ENCODE data around the gene HSF2BP. TPM values are rescaled to one million over a fixed set of nuclear protein-coding genes. Genes with fewer than 3 reads are reported as not detected.

Gene HSF2BP
- total and polyA plus RNA-seq, 2 of the 8 experiments (the other 6 are each of a cell fraction or from before 2014, with no cell fraction given), result 0.51 to 0.93 TPM

GRCh38 chr21:43684424-43684823 is 25.1 kb upstream of the HSF2BP start:
- no peak overlapping the region for H2AFZ ChIP-seq (ENCODE audit: low read length)
- no peaks in the 10 kb centered on the region for H3K79me1 ChIP-seq (ENCODE audit: low read depth, low read length)
- no peak overlapping the region for H4K91ac ChIP-seq (replicated peaks; ENCODE audit: insufficient read length, low read length)
- H2AK5ac ChIP-seq (ENCODE audit: low read depth, low read length), result no peak overlapping the region
- H2BK12ac ChIP-seq (ENCODE audit: low read depth, low read length), result no peak overlapping the region
- no peak overlapping the region for H3K9ac ChIP-seq (replicated peaks in 1 of 4; ENCODE audit: extremely low read depth in 1 of 4, low read depth in 3 of 4, low read length in 3 of 4)
- no peaks in the 10 kb centered on the region for H3K9me3 ChIP-seq (ENCODE audit: insufficient read depth in 2 of 2, low read depth in 1 of 2, low read length in 1 of 2)
- 100% methylated on average over 3 of the region's 3 CpGs; no CpG with 5 or more reads in 1 of the 2 experiments for WGBS, 2 experiments (ENCODE audit: extremely low coverage in 1 of 2, insufficient coverage in 1 of 2, insufficient read length in 1 of 2, insufficient replicate concordance in 2 of 2, low coverage in 1 of 2, low lambda C conversion rate in 2 of 2, missing lambda C conversion rate in 1 of 2)
- no peaks in the 10 kb centered on the region for H3K23me2 ChIP-seq (ENCODE audit: low read depth, low read length)
- no peak overlapping the region for H2BK120ac ChIP-seq (replicated peaks; ENCODE audit: low read depth, low read length)
- H3K4me3 ChIP-seq (ENCODE audit: extremely low read depth in 1 of 4, insufficient read depth in 2 of 4, low read depth in 3 of 4, low read length in 4 of 4), result no peak overlapping the region
- CTCF ChIA-PET (ENCODE audit: partially characterized antibody), result no interaction called here
- peaks cover 0 to 9% of the 10 kb centered on the region in 2 experiments; a peak in 1 of 4 replicates for H3K79me2 ChIP-seq (ENCODE audit: control insufficient read depth in 1 of 2, insufficient read depth in 2 of 2, low read length in 2 of 2)
- no peak overlapping the region for H3K4me2 ChIP-seq (ENCODE audit: insufficient read depth in 1 of 2, low read depth in 2 of 2, low read length in 2 of 2)
- no peak overlapping the region for H3K4ac ChIP-seq (replicated peaks; ENCODE audit: insufficient read length, low read depth, low read length)
- H4K5ac ChIP-seq (ENCODE audit: insufficient read length, low read depth, low read length), result no peak overlapping the region
- peaks cover 0 to 4% of the 10 kb centered on the region in 2 experiments for H4K20me1 ChIP-seq (replicated peaks in 1 of 2; ENCODE audit: control insufficient read depth in 1 of 2, insufficient read depth in 2 of 2, low read length in 2 of 2)
- no peak overlapping the region for H2BK15ac ChIP-seq (ENCODE audit: low read length)
- H3K56ac ChIP-seq (replicated peaks; ENCODE audit: insufficient read length, low read depth, low read length), result no peak overlapping the region
- DNase-seq (ENCODE audit: low read depth in 1 of 2, low spot score in 2 of 2) (no peak), FAIRE-seq (no peak)
- H2BK20ac ChIP-seq (ENCODE audit: low read length), result no peak overlapping the region
- POLR2A ChIA-PET (ENCODE audit: partially characterized antibody), result interaction anchor here (1.1 to 1.8 kb wide), 3 partner anchors 9 to 17 kb away, joined by 3 to 5 read pairs (median 4); no protein-coding TSS in a partner anchor
- H3K18ac ChIP-seq (ENCODE audit: extremely low read depth, low read length), result no peak overlapping the region
- H3K27me3 ChIP-seq (replicated peaks in 1 of 4; ENCODE audit: control insufficient read depth in 3 of 4, extremely low read depth in 1 of 4, insufficient read depth in 3 of 4, low read length in 3 of 4), result no peaks in the 10 kb centered on the region
- no peaks in the 10 kb centered on the region for H3K4me1 ChIP-seq (replicated peaks in 1 of 4; ENCODE audit: control insufficient read depth in 3 of 4, insufficient read depth in 4 of 4, low read length in 3 of 4)
- no peak overlapping the region for H3K27ac ChIP-seq (ENCODE audit: low read depth, low read length)
- H3K14ac ChIP-seq (ENCODE audit: insufficient read length), result no peak overlapping the region
- no peak overlapping the region for H4K8ac ChIP-seq (ENCODE audit: extremely low read depth, insufficient read depth, low read length)
- no peak overlapping the region for H2BK5ac ChIP-seq (ENCODE audit: low read depth, low read length)
- peaks cover 43 to 80% (median 62%) of the 10 kb centered on the region in 4 experiments for H3K36me3 ChIP-seq (ENCODE audit: control insufficient read depth in 2 of 4, insufficient read depth in 4 of 4, low read length in 3 of 4)
- H3K23ac ChIP-seq (ENCODE audit: insufficient read length), result no peak overlapping the region
- TF ChIP-seq BCL11A (IDR thresholded peaks at IDR 0.05; ENCODE audit: low read depth in 2 of 2, low read length in 2 of 2) (no peak), KDM4A (IDR thresholded peaks at IDR 0.05; ENCODE audit: low read depth, low read length, severe bottlenecking) (no peak), CTBP2 (IDR thresholded peaks at IDR 0.05; ENCODE audit: borderline replicate concordance, insufficient read depth, insufficient read length, low read length) (no peak), EGR1 (IDR thresholded peaks at IDR 0.05; ENCODE audit: borderline replicate concordance, low read depth, low read length) (no peak), POLR2AphosphoS5 (IDR thresholded peaks at IDR 0.05; ENCODE audit: low read depth, low read length) (no peak), TBP (IDR thresholded peaks at IDR 0.05; ENCODE audit: low read depth, low read length) (no peak), BRCA1 (IDR thresholded peaks at IDR 0.05; ENCODE audit: low read depth, low read length) (no peak), JUN (IDR thresholded peaks at IDR 0.05; ENCODE audit: low read depth, low read length) (no peak), YY1 (IDR thresholded peaks at IDR 0.05; ENCODE audit: low read depth, low read length) (no peak), HDAC6 (IDR thresholded peaks at IDR 0.05; ENCODE audit: low read depth, low read length) (no peak), CHD1 (IDR thresholded peaks at IDR 0.05; ENCODE audit: low read depth, low read length) (no peak), SAP30 (IDR thresholded peaks at IDR 0.05; ENCODE audit: insufficient read depth, insufficient replicate concordance, low read length) (no peak), RNF2 (IDR thresholded peaks at IDR 0.05; ENCODE audit: borderline replicate concordance, low read depth, low read length, missing control alignments, poor library complexity, severe bottlenecking) (no peak), SIRT6 (IDR thresholded peaks at IDR 0.05; ENCODE audit: low read length) (no peak)
